ENCODE measurements around the gene PTAFR.

DNA sequence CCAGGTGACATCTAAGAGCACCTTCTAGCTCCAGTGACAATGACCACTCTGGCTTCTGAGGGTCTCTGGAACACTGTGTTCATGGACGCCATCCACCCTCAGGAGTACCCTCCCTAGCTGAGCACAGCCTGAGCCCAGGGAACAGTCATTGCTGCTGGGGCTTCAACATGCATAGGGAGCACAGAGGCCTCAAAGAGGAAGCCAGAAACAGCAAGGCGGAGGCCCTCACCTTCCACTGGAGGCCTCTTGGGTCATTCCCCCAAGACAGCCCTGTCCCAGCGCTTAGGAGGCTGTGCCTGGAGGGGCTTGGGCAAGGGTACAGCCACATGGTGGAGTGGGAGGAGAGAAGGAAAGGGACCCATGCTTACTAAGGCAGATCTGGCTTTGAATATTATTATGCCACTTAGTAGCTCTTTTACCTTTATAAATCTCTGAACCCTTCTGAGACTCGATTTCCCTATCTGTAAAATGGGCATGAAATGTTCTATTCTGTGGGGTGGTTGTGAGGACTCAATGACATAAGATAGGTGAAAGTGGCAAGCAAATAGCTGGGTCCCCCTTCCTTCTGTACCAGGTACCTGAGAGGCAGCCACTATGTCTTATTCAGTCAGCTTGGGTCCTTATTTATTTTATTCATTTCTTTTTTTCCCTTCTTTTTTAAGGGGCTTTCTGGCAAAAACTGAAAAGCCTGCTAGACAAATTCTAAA is 32.8 kb downstream of the PTAFR start:
- TF ChIP-seq, protein P1, sequence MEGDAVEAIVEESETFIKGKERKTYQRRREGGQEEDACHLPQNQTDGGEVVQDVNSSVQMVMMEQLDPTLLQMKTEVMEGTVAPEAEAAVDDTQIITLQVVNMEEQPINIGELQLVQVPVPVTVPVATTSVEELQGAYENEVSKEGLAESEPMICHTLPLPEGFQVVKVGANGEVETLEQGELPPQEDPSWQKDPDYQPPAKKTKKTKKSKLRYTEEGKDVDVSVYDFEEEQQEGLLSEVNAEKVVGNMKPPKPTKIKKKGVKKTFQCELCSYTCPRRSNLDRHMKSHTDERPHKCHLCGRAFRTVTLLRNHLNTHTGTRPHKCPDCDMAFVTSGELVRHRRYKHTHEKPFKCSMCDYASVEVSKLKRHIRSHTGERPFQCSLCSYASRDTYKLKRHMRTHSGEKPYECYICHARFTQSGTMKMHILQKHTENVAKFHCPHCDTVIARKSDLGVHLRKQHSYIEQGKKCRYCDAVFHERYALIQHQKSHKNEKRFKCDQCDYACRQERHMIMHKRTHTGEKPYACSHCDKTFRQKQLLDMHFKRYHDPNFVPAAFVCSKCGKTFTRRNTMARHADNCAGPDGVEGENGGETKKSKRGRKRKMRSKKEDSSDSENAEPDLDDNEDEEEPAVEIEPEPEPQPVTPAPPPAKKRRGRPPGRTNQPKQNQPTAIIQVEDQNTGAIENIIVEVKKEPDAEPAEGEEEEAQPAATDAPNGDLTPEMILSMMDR (IDR thresholded peaks at IDR 0.05) = no peak
- no peak for TF ChIP-seq POLR2A (IDR thresholded peaks at IDR 0.05)

Measured in right lobe of liver (tissue), 4 donors.